ENCODE results near the gene UGGT1. TPM values are rescaled to one million over a fixed set of nuclear protein-coding genes. Genes with fewer than 3 reads are reported as not detected.

The UGGT1 gene
- total and polyA plus RNA-seq, 2 donors (not counting 3 experiments of a cell fraction or from before 2014, with no cell fraction given) = 27.6 to 83.2 TPM

GRCh38 chr2:128058114-128058513 lies 32.9 kb upstream of the UGGT1 start:
- BruUV-seq (replicated peaks) = no TSS peak
- H3K36me3 ChIP-seq (ENCODE audit: control insufficient read depth in 2 of 2, extremely low read depth in 1 of 2, insufficient read depth in 2 of 2, low read length in 2 of 2) = no peaks in the 10 kb centered on the region
- H3K9ac ChIP-seq (replicated peaks; ENCODE audit: extremely low read depth, insufficient read depth, low read length) = no peak overlapping the region
- dilution Hi-C loops (cut with MboI; ENCODE audit: extremely low pct_ligation_motif_present, low sequenced_read_pairs) (no loop called here), intact Hi-C loops (cut with micrococcal nuclease) (no loop called here)
- no peak for FAIRE-seq
- no peaks in the 10 kb centered on the region for H4K20me1 ChIP-seq (replicated peaks; ENCODE audit: control insufficient read depth, extremely low read depth, insufficient read depth, low read length)
- no peak overlapping the region for H3K27ac ChIP-seq (ENCODE audit: insufficient read depth, low read depth, low read length)
- no peaks in the 10 kb centered on the region for H3K9me1 ChIP-seq (replicated peaks; ENCODE audit: control insufficient read depth, extremely low read depth, insufficient read depth, low read length)
- CTCF ChIA-PET = no interaction called here
- no peak overlapping the region for H3K4me2 ChIP-seq (ENCODE audit: insufficient read depth, low read length)
- no peak for TF ChIP-seq JUN (IDR thresholded peaks at IDR 0.05; ENCODE audit: borderline replicate concordance, insufficient read depth, insufficient read length, low read depth)
- TF ChIP-seq, protein P1, sequence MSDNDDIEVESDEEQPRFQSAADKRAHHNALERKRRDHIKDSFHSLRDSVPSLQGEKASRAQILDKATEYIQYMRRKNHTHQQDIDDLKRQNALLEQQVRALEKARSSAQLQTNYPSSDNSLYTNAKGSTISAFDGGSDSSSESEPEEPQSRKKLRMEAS (IDR thresholded peaks at IDR 0.05; ENCODE audit: insufficient read depth, insufficient read length) = no peak
- TF ChIP-seq POLR2AphosphoS5 (IDR thresholded peaks at IDR 0.05; ENCODE audit: insufficient read depth, low read depth, low read length) = no peak
- no peak for TF ChIP-seq POLR2A (IDR thresholded peaks at IDR 0.05; ENCODE audit: low read depth, low read length)
- no peak for TF ChIP-seq MYC (IDR thresholded peaks at IDR 0.05; ENCODE audit: low read depth, low read length)
- no peak for TF ChIP-seq GATA2 (IDR thresholded peaks at IDR 0.05; ENCODE audit: insufficient read depth, insufficient read length, low read depth, low read length)
- no peak for TF ChIP-seq EZH2 (IDR thresholded peaks at IDR 0.05; ENCODE audit: borderline replicate concordance, low read depth, low read length, severe bottlenecking)
- TF ChIP-seq FOS (IDR thresholded peaks at IDR 0.05; ENCODE audit: borderline replicate concordance, insufficient read depth, low read length) = no peak
- TF ChIP-seq, protein P2, sequence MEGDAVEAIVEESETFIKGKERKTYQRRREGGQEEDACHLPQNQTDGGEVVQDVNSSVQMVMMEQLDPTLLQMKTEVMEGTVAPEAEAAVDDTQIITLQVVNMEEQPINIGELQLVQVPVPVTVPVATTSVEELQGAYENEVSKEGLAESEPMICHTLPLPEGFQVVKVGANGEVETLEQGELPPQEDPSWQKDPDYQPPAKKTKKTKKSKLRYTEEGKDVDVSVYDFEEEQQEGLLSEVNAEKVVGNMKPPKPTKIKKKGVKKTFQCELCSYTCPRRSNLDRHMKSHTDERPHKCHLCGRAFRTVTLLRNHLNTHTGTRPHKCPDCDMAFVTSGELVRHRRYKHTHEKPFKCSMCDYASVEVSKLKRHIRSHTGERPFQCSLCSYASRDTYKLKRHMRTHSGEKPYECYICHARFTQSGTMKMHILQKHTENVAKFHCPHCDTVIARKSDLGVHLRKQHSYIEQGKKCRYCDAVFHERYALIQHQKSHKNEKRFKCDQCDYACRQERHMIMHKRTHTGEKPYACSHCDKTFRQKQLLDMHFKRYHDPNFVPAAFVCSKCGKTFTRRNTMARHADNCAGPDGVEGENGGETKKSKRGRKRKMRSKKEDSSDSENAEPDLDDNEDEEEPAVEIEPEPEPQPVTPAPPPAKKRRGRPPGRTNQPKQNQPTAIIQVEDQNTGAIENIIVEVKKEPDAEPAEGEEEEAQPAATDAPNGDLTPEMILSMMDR (IDR thresholded peaks at IDR 0.05; ENCODE audit: extremely low read depth in 1 of 2, insufficient read depth in 1 of 2, low read depth in 1 of 2, low read length in 2 of 2) = no peak
- no peak overlapping the region for H2AFZ ChIP-seq (ENCODE audit: low read depth, low read length)
- no peaks in the 10 kb centered on the region for H3K79me2 ChIP-seq (ENCODE audit: control insufficient read depth, insufficient read depth, low read length)
- no peaks in the 10 kb centered on the region for H3K4me1 ChIP-seq (ENCODE audit: control insufficient read depth, extremely low read depth, insufficient read depth, low read length)
- DNase-seq (ENCODE audit: low read depth, low spot score) = no peak
- POLR2A ChIA-PET = no interaction called here
- H3K27me3 ChIP-seq (ENCODE audit: control insufficient read depth in 2 of 2, insufficient read depth in 2 of 2, low read length in 2 of 2) = peaks cover 0 to 4% of the 10 kb centered on the region in 2 experiments
- H3K4me3 ChIP-seq (replicated peaks in 1 of 3; ENCODE audit: insufficient read depth in 1 of 3, low read depth in 1 of 3, low read length in 3 of 3) = no peak overlapping the region
- H3K9me3 ChIP-seq (replicated peaks; ENCODE audit: control insufficient read depth, insufficient read depth, low read length) = no peaks in the 10 kb centered on the region

Measured in endothelial cell of umbilical vein (primary cell).